ENCODE results near the gene C1orf116.
"Not testable (repeated sequence)": the region's sequence is repeated elsewhere in the genome, so short reads cannot be mapped to it uniquely, and the experiment has no call there.

Gene C1orf116

DNA sequence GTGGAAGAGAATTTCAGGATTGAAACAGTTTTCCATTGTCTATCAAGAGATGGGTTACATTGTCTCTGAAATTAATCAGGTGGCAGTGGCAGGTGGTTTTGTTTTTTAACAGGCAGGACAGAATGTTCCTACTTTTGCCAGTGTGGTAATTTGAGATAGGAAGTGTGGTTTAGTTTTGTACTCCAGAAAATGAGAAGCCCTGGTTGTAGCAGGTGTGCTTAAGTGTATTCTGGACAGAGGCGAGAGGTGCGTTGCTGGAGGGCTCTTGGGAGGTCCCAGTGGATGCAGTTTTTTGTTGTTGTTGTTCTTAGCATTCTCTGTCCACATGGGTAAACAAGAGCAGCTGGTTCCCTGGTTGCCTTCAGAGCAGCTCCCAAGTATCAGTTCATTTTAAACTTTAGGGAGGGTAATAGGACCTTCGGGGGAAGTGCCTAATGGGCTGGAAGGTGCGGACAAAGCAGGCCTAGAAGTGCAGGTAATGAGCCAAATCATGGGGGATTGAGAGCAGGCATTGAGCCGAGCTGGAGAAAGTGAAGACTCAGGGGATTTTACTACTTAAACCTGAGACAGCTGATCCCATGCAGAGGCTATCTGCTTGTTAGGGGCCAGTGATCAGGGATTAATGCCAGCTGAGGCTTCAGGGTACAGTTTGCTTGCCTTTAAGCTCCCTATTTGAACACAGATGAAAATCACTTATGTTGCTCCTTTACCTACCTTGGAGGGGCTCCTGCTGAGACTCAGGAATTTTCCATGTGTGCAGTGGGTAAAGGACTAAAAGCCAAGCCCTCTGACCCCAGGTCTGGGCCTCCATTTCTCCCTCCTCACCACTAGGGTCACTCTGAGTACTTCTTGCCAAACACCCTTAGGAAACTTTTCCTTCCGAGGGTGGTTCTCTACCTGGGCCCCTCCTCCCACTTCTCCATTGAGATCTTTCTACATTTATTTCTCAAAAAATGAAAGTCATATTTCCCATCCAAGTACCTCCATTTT is 26.6 kb upstream of the C1orf116 start:
- no peak for DNase-seq

DNA sequence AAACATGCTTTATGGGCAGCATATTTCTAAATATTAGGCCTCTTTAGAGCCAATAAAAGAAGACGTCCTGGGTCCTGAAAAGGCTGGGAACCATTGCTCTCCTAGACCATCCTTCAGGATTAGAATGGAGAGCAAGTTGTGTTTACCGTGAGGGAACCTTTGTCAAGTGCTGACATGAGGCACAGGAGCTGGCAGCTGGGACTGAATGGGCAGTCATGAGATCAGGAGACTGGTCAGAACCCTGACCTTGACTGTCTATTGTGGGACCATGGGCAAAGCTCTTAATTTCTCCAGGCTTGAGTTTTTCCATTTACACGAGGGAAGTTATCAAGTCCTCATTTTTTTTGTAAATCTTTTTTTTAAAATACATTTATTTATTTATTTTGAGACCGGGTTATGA is 25.7 kb upstream of the C1orf116 start:
- DNase-seq, result no peak

DNA sequence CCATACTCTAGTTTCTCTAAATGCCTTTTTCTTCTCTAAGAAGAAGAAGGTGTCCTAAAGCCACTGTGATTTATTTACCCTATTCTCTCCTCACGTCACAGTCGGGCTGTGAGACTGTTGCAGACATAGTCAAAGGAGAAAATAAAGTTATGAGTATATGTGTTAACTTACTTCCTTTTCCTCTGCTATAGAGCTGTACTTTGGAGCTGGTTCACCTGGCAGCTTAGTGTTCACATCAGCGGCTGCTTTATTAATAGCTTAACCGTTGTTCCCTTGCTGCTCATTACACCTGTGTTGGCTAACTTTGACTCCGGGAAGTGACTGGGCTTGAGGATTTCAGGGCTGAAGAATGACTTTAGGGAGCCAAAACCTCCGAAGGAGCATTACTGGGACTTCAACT is 24.1 kb upstream of the C1orf116 start:
- no peak for DNase-seq

DNA sequence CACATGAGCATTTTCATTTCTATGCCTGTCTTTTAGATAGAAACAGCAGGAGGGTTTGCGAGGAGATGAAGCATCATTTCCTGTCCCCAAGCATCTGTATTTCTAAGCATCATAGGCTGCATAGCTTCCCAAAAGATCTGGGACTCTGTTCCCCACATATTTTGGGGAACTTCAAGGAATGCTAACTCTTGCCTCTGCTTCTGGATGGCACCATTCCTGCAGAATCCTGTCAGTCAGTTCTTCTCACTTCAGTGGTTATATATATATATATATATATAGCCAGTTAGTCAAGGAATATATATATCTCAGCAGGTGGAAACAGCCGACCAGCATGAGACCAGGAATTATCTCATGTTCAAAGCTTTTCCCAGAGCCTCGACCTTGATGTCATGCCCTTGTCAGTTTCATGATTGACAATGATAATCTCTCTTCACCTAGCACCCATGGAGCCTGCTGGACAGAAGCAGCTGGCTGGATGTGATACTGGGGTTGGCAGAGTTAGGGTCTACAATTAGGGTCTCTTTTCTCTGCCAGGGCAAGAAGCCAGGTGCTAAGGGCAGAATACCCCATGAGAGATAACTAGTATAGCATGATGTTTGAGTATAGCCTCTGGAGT is 22.9 kb upstream of the C1orf116 start:
- no peak for DNase-seq

DNA sequence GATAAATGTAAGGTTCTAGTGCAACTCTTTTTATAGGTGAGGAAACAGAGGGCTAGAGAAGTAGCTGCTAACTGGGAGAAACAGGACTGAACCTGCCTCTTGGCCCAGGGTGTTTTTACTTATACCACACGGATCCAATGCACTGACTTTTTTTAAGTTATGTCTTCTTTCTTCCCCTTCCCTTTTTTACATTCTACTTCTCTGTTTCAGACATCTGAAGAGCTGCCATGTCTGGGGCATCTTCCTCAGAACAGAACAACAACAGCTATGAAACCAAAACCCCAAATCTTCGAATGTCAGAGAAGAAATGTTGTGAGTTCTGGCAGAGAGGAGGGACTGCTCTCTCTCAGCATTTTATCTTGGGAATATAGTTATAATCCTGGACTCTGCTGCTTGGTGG is 21.9 kb upstream of the C1orf116 start:
- DNase-seq, result no peak

DNA sequence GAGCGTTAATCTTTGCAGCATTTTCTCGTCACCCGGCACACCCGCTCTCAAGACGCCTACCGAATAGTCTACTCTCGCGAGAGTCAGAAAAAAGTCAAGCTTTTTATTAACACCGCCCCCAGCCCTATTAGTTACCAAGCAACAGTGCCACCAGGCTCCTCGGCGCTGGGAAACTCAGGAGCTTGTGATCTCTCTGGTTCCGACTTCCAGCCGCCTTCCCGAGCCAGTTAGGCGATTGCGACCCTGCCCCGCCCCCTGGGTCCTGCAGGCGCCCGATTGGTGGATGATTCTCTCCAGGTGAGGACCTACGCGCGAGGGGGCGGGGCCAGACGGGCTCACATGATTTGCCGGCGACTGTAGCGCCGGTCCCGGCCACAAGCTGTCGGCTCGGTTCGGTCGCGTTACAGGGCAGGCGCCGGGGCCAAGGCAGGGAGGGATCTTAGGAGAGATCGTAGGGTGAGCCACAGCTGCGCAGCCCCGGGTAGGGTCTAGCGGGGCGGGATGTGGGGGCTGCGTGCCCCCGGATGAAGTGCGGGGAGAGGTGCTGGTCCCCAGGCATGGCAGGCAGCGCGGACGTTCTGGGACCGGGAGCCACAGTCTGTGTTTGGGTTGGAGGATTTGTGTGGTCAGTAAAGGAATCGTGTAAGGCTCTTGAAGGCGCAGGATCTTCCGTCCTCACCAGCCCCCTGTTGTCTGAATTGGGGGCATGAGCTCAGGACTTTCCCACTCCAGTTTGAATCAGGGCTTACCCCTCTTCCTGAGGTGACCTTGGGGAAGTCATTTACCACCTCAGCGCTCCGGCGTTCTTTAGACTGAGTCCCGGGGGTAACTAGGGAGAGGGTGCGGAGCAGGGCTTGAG is 20.6 kb upstream of the C1orf116 start, which contains the start of gene PFKFB2:
PFKFB2 (plus strand) TSS at position 365 of the 859 bp plus-strand sequence. CDS start 1,443 bp downstream, outside the sequence.
- DNase-seq, result peak; percentile 94

DNA sequence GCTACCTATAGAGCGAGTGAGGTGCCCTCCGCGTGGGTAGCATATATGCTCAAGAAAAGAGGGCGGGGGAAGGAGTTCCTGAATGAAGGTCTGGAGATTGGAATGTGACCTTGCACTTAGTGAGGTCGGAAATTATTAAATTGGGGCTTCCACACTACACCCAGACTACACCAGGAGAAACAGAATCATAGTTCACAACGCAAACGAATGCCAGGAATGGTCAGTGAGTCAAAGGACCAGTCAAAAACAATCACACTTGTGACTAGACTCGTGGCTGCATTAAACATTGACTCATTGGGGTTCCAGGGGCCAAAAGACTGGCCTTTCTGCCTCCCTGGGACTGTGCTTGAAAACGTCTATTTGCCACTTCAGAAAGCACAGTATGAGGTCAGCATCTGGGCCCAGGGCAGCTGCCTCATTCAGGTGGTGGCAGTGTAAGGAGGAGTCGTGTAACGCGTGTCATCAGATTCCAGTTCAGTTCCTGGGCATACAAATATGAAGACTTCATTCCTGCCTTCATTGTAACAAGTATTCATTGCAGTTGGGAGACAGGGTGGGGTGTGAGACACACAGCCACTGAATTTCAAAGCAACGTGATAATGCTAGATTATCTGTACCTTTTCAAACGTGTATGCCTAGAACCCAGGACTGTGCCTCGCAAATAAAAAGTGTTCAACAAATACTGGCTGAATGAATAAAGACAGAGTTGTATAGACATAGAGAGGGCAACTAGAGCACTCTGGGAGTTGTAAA is 18.8 kb upstream of the C1orf116 start, which contains the start of gene YOD1:
YOD1 (minus strand) TSS at position 18 of the 753 bp plus-strand sequence. CDS start 178 bp downstream, outside the sequence.
- no peak for DNase-seq

DNA sequence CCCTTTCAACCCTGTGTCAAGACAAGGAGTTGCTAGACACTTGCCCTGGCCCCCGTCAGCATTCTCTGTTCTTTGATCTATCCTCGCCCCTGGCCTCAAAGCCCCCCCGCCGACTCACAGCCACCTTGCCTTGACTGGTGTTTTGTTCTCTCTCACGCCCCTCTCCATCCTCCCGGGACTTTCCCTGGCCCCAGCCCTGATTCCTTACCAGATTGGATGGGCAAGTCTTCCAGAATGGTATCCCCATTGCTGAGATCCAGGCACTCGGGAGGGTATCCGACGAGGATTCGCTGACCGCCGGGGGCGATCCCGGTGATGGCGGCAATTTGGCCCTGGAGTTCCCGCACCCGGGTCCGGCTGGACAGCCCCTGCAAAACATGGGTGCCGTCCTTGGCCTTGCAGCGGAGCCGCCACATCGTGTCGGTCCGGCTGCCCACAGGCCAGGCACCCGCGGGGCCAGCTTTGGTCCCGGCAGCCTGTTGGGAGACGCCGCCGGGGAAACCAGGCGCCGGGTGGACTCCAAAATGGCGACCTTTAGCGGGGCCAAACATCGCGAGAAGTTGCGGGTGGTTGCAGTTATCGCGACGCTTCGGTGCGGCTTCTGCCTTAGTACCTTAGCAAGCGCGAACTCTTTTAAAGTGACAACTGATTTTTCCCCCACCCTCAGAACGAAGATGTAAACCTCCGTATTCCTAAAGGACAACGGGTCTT is 18.1 kb upstream of the C1orf116 start:
- peak; percentile 89 for DNase-seq

DNA sequence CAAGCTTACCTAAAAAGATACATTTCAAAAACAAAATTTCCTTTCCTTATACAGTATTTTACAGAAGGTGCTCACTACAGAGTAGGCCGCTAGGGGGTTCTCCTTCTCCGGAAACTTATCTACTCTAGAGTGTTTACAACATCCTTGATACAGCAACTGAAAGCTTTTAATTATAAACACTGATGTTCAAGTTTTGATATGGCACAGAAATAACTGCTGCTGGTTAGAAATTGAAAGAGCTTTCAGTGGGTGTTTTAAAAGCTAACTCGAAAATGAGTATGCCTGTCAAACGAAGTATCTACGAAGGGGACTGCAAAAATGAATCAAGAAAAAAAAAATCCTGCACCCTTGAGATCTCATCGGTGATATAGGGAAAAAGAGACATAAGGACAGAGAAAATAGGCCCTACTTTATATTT is 17.4 kb upstream of the C1orf116 start:
- peak; percentile 74 for DNase-seq

DNA sequence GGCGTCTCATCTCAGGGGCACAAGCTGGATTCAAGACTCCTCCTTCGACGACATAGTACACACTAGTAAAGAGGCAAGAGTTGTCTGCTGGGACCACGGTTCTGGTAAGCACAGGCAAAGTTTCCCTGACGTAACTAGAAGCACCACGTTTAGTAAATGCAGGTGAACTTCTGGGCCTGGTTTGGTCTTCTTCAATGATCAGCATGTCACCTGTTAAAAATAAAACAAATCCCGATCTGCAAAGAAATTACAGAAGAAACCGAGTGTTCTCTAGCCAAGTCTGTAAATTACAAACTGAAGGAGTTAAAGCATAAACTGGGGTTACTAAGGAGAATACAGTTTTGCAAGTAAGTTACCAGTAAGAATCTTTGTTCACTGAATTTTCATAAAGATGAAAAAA is 17.0 kb upstream of the C1orf116 start:
- no peak for DNase-seq

DNA sequence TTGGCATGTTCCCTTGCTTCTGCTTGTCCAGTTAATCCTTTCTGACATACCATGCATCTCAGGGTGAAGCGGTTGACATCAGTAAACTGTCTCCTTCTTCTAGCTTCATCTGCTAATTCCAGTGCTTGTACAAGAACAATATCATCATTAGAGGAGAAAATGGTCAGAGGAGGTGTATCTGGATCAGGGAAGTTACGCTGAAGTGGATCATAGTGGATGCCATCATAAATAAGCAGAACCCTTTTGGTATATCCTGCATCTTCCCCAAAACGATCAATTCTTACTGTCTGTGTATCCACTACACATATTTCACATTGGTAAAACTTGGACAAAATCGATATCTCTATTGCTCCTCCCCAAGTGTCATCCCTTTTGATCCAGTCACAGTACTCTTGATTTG is 16.5 kb upstream of the C1orf116 start:
- DNase-seq, result no peak

DNA sequence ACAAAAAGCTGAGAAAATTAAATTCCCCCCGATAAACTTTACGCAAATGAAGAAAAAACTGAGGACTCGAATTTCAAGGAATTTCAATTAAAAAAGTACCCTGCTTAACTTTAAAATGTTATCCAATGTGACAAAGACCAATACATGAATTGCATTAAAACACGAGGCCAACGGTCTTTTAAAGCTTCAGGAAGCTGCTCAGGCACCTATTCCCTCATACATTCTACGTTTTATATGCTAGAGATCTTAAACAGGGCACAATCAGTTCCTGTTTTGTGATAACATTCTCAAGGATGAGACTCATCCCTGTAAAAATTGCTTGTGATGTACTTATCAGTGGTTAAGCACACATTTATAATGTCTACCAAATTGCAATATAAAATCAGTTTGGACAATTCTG is 15.5 kb upstream of the C1orf116 start:
- DNase-seq, result no peak

DNA sequence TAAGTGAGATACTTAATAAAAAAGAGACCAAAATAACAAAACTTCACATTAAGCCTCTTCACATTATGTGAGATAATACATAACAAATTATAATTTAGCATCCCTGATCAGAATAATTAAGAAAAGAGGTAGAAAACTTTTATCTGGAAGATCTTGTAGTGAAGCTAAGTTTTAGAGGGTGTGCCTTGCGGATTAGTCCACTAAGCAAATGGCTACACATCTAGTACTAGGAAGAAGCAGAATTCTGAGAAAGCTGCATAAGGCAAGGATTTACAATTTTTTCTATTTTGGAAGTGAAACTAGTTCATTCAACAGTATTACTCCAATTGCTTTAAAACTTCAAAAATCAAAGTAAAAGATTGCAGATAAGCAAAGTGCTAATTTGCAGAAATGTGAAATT is 14.9 kb upstream of the C1orf116 start:
- DNase-seq, result no peak

DNA sequence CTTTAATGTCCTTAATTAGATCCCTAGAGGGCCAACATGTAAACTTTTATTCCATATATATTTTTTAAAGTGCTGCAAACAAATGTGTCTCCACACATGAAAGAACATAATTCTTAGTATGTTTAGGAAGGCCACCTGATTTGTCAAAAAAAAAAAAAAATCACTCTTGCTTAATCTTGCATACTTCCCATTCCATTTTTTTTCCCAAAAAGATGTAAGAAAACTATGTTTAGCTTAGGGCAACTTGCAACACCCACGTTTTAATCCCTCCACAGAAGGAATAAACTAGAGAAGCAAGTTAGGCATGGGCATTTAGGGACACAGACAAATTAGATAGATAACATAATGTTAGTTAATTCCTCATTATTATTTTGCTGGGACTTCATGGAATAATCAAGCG is 12.9 kb upstream of the C1orf116 start:
- DNase-seq, result no peak

DNA sequence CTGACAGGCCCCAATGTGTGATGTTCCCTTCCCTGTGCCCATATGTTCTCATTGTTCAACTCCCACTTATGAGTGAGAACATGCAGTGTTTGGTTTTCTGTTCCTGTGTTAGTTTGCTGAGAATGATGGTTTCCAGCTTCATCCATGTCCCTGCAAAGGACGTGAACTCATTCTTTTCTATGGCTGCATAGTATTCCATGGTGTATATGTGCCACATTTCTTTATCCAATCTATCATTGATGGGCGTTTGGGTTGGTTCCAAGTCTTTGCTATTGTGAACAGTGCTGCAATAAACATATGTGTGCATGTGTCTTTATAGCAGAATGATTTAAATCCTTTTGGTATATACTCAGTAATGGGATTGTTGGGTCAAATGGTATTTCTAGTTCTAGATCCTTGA is 8.8 kb upstream of the C1orf116 start:
- not testable (repeated sequence) for DNase-seq

DNA sequence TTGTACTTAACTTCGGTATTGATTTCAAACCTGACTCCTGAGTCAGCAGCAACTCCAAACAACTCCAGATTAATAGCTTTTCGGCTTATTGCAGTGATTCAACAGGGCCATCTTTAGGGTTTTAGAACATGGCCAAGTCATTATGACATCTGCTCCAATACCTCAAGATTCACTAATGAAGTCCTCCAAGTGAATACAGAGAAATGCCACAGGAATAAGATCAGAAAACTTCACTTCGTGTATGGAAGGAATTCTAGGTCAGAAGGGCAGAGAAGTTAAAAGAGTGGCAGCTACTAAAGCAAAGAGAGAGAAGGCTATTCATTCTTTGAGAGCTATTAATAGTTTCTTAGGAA is 7.6 kb upstream of the C1orf116 start:
- no peak for DNase-seq

DNA sequence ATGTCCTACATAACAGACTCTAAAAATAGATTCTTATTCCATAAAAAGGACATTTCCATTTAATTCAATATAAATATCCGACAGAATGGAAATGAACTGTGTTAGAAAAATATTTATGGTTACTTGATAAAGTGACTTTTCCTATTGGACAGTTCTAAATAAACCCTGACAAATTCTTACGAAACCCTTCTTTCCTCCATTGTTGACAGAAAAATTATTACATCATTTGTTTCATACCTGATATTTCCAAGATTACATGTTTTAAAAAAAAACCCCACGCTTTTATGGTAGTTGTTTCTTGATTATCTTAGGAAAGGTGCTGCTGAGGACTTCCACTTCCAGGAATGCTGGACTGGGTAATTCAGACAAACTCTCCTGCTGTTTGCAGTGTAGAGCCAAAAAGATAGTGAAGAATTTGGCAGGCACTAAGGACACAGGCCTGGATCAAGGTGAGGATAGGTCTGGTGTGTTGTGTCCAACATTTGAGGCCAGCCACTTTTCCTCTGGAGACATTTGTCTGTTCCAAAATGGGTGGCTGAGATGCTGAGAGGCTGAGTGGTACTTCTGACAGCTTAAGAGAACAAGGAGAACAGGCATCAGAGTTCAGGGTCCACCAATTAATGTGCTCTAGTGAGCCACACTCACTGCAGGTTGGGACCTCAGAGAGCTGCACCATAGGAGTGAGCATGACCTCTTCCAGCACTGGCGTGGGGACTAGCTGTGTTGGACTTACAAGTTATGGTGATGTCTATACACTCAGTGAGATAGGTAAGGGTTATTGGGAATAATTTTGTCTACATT is 7.0 kb upstream of the C1orf116 start:
- DNase-seq, result no peak

DNA sequence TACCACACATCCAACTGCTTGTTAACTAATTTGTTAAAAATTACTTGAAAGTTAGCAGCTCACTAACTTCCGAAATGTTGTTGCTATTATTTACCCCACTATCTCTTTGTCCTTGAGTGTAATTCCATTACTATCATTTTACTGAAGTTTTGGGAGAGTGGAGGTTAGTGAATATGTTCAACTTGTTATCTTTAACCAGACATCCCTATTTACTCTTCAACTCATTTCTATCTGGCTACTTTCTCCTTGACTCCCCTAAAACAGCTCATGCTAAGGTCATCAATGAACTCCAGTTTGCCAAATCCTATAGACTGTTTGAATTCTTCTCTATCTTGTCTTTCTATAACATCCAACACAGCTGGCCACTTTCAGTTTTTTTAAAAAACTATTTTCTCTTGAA is 4.3 kb upstream of the C1orf116 start:
- no peak for DNase-seq

DNA sequence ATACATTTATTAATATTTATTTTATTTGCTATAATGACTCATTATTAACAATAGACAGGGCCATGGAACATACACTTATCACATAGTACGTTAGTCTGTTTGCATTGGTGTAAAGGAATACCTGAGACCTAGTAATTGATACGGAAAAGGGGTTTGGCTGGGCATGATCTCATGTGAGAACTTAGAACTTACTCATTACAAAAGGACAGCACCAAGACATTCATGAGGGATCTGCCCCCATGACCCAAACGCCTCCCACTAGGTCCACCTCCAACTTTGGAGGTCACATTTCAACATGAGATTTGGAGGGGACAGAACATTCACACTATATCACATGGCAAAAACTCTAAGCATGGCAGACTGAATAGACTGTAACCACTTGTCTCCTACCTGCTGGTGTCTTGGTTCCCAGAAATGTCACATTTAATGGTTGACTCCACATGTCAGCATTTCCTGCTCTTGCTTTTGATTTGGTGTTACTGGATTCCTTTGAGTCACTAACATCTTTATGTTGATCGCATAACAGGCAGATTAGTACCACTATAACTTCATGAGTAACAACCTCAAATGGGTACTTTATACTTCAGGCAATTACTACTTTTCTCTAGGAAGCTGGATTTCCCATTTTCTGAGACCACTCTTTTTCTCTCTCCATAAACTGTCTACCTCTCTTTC is 3.5 kb upstream of the C1orf116 start:
- no peak for DNase-seq

DNA sequence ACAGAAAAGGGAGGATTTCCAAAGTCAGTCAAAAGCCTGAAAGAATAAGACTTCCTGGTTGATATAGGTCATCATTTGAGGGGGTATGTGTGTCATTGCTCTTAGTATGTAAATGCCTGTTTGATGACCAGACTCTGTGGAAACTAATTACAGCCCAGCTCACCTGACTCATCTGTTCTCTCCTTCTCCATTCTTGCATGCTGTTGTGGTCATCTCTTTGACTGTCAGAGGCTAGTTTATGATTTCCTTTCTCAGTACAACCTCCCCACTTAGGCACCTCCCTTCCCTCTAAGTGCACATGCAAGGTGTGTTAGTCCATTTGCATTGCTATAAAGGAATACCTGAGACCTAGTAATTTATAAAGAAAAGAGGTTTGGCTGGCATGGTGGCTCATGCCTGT is 2.4 kb upstream of the C1orf116 start:
- no peak for DNase-seq

Measured in midbrain (tissue), 1 donor.